Kidney (tissue), 14 donors: Measurements from ENCODE around the gene BLOC1S4. TPM values are rescaled to one million over a fixed set of nuclear protein-coding genes. Genes with fewer than 3 reads are reported as not detected.

ENCODE experiments used
- DNase-seq, 5 donors: peaks; one replicate each; pipeline ENCODE4 v3.0.0-alpha.2; 2013 to 2020
- FAIRE-seq: peaks from 2 replicates; lab custom pipeline; 2012; peaks lifted over from hg19 to GRCh38; lab: Jason Lieb, UNC
- H3K27ac ChIP-seq, 2 donors: one replicate each; pipeline ENCODE4 v1.7.0; 2013; ENCODE audit warnings: low read depth in 2 of 2, low read length in 2 of 2, inconsistent platforms in 1 of 2
- H3K27me3 ChIP-seq: one replicate; pipeline ENCODE4 v1.7.1; 2013; ENCODE audit warnings: low read length, inconsistent platforms; ENCODE audit not compliant: control insufficient read depth, insufficient read depth
- H3K36me3 ChIP-seq, 3 donors: one replicate each; pipeline versions ENCODE4 v1.7.0 to v1.7.1; 2013; ENCODE audit warnings: low read length in 3 of 3, control low read depth in 1 of 3, inconsistent platforms in 1 of 3; ENCODE audit not compliant: insufficient read depth in 3 of 3, control insufficient read depth in 2 of 3
- H3K4me1 ChIP-seq, 3 donors: one replicate each; pipeline versions ENCODE4 v1.7.0 to v1.7.1; 2013; ENCODE audit warnings: low read length in 3 of 3, inconsistent platforms in 1 of 3, low read depth in 1 of 3; ENCODE audit not compliant: control insufficient read depth in 2 of 3, insufficient read depth in 2 of 3
- H3K4me3 ChIP-seq, 3 donors: one replicate each; pipeline versions ENCODE4 v1.7.0 to v1.8.1; 2013; ENCODE audit warnings: low read length in 3 of 3, control low read depth in 1 of 3, inconsistent platforms in 1 of 3
- H3K9ac ChIP-seq, 3 donors: one replicate each; pipeline versions ENCODE4 v1.7.0 to v1.7.1; 2013; ENCODE audit warnings: low read length in 3 of 3, control low read depth in 1 of 3, inconsistent platforms in 1 of 3
- H3K9me3 ChIP-seq, 3 donors: one replicate each; pipeline versions ENCODE4 v1.7.0 to v1.7.1; 2013; ENCODE audit warnings: low read length in 3 of 3, control low read depth in 1 of 3, inconsistent platforms in 1 of 3; ENCODE audit not compliant: control insufficient read depth in 2 of 3, insufficient read depth in 1 of 3
- CTCF ChIP-seq: IDR thresholded peaks from 3 replicates; pipeline ENCODE4 v1.5.1; 2012; ENCODE audit warnings: mild to moderate bottlenecking, moderate library complexity, borderline replicate concordance; ENCODE audit not compliant: insufficient read depth; ENCODE audit errors: extremely low read depth
- intact Hi-C: fragments of 100-400 bp; cut with DNase I; formaldehyde crosslinking; loops from one replicate; pipeline ENCODE4 v1.11.1; 2022
- polyA plus RNA-seq: library from polyadenylated mRNA; stranded (reverse); fragments of 350-450 nt; fragmentation: Illumina TruSeq; extraction: RNeasy Lipid Tissue Mini Kit (QIAGEN cat#74804); gene quantifications from one replicate; pipeline ENCODE4 v1.2.3, GENCODE V29; 2014; ENCODE audit warnings: low read depth, low replicate concordance; ENCODE audit not compliant: insufficient read depth
- total RNA-seq: library from RNA; stranded (reverse); fragmentation: NEBNext Ultra II Directional; extraction: Animal tissue kit (Norgen Biotek cat#: 25700); gene quantifications from one replicate; pipeline ENCODE4 v1.2.1, GENCODE V29; 2021
- donor health status: control.
- donor health status: control.
- donor health status: control.
- donor health status: control.
- donor health status: control.
- donor health status: DM: yes; HTN: yes; CAD: no.
- donor health status: Normal renal cell carcinoma (clear cell type).

Gene BLOC1S4
- total and polyA plus RNA-seq, 2 donors from 2014 or later = 12.3 to 14.2 TPM

GRCh38 chr4:6680372-6681034 is 35.5 kb upstream of the BLOC1S4 start:
- Histone ChIP-seq H3K27ac (no peak overlapping the region), H3K4me3 (no peak overlapping the region), H3K27me3 (no peaks in the 10 kb centered on the region), H3K9ac (no peak overlapping the region), H3K9me3 (peaks cover 0 to 4% (median 0%) of the 10 kb centered on the region in 3 donors), H3K4me1 (peaks cover 0 to 12% (median 6%) of the 10 kb centered on the region in 3 donors), H3K36me3 (no peaks in the 10 kb centered on the region)
- FAIRE-seq = no peak
- TF ChIP-seq CTCF = no peak
- intact Hi-C loops = no loop called here
- DNase-seq = no peak

GRCh38 chr4:6681191-6681590 is 34.8 kb upstream of the BLOC1S4 start:
- peaks cover 0 to 5% (median 0%) of the 10 kb centered on the region in 3 donors for H3K4me1 ChIP-seq
- no peaks in the 10 kb centered on the region for H3K27me3 ChIP-seq
- intact Hi-C loops = no loop called here
- no peaks in the 10 kb centered on the region for H3K36me3 ChIP-seq
- H3K9me3 ChIP-seq = peaks cover 0 to 4% (median 0%) of the 10 kb centered on the region in 3 donors
- FAIRE-seq = no peak
- no peak for DNase-seq
- TF ChIP-seq CTCF = no peak
- no peak overlapping the region for H3K27ac ChIP-seq
- H3K4me3 ChIP-seq = no peak overlapping the region
- H3K9ac ChIP-seq = no peak overlapping the region

- Histone ChIP-seq H3K4me1 (no peaks in the 10 kb centered on the region), H3K4me3 (no peak overlapping the region), H3K36me3 (no peaks in the 10 kb centered on the region), H3K27me3 (no peaks in the 10 kb centered on the region), H3K9me3 (peaks cover 0 to 4% (median 0%) of the 10 kb centered on the region in 3 donors), H3K27ac (no peak overlapping the region), H3K9ac (no peak overlapping the region)
- no peak for DNase-seq
- no peak for FAIRE-seq
- no peak for TF ChIP-seq CTCF
- intact Hi-C loops = no loop called here
Observed at GRCh38 chr4:6682862-6683590, 32.9 kb upstream of the BLOC1S4 start.
